Embryonic facial prominence (tissue), 1 donor: Measurements from ENCODE around the gene FCN2.

Experiments
- DNase-seq: peaks from one replicate; pipeline ENCODE4 v3.0.0-alpha.2; 2016; ENCODE audit errors: extremely low spot score

FCN2 gene

DNA sequence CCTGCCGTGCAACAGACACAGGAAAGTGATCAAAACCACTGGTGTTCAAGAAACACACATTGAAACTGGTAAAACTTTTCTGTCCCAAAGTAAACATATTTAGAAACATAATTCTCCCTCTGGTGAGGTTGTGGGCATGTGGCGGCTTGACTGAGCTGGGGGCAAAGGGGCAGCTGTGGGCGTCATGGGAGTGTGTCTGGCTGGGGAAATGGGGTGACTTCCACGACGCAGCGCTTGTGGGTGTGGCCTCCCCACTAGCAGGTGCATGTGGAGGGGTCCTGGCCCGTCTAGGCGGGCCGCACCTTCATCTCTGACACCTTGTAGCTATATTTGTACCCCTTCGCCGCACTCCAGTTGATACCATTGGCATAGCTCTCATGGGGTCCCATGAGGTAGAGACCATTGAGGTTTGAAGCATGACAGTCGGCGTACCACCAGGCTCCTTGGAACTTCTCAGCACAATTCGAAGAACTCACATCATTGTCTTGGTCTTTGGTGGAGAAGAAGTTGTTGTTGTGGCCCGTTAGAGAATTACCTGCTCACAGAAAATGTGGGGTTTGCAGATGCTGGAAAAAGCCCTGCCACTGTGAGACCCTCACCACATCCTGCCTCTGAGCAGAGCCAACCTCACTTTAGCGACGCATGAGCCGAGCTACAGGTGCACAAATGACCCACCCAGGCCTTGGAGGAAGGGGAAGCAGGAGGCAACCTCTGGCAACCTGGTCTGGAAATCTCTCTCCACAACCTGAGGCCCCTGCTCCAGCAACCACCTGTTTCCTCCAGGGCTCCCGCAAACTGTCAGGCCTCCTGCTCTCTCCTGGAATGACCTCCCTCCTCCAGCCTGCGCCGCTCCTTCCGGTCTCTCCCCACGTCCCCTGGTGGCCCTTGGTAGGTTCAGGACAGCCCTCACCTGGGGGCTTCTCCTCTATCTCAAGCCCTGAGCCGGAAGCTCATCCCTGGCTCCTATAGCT lies 29.2 kb downstream of the FCN2 start:
- DNase-seq, result no peak

DNA sequence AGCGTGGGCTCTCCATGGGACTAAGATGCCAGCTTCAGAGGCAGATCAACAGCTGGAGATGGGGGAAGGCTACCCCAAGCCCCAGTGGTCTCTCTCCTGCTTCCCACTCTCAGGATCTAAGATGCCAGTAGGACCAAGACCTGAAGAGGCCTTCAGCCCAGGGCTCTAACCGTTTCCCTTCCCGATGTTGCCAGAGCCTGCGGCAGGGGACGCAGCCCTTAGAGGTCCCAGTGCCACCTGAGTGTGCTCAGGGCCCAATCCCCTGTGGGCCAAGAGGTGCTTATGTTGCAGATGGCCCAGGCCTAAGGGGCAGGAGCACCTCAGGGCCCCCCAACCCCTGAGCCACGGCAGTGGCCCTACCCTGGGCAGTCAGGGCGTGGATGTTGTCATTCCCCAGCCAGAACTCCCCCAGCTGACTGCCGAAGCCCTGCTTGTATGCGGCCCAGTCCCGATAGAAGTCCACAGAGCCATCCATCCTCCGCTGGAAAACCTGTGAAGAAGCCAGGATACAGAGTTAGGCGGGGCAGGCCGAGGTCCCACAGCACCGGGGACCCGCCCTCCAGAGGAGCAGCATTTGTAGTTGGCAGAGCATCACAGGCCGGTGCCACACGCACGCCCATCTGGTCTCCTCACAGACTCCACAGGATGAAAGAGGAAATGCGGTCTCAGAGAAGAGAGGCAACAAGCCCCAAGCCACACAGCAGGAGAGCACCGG lies 31.7 kb downstream of the FCN2 start:
- no peak for DNase-seq

DNA sequence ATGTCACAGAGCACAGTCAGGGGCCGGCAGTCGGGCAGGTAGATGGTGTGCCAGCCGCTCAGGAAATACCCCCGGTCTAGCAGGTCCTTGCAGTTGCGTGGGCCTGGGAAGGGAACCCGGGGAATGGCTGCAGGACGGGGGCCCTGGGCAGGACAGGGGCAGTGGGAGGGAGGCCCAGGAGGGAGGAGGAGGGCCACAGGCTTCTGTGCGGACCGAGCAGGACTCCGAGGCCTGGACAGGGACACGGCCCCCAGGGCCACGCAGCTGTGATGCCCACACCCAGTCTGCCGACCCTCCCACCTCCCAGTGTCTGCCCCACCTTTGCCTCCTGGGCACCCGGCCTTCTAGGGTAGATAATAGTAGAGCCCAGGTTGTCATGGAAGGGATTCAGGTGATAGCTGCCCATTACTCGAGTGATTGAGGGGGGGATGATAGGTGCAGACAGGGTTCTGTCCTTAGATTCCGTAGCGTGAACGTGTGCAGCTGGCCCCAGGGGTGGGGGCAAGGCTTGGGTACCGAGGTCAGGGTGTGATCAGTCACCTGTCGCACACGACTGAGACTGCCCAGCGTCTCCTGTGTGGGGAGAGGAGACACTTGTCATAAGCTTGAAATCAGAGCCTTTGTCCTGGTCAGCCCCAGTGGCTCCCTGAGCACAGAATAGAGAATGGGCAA lies 32.6 kb downstream of the FCN2 start:
- no peak for DNase-seq

GRCh38 chr9:134913713-134914500 lies 33.3 kb downstream of the FCN2 start:
- DNase-seq, result no peak

- no peak for DNase-seq
Measured at GRCh38 chr9:134914501-134914834, 33.9 kb downstream of the FCN2 start.

- no peak for DNase-seq
Measured at GRCh38 chr9:134915046-134915985, 34.7 kb downstream of the FCN2 start.

- DNase-seq, result no peak
Measured at GRCh38 chr9:134916161-134916665, 35.6 kb downstream of the FCN2 start.

DNA sequence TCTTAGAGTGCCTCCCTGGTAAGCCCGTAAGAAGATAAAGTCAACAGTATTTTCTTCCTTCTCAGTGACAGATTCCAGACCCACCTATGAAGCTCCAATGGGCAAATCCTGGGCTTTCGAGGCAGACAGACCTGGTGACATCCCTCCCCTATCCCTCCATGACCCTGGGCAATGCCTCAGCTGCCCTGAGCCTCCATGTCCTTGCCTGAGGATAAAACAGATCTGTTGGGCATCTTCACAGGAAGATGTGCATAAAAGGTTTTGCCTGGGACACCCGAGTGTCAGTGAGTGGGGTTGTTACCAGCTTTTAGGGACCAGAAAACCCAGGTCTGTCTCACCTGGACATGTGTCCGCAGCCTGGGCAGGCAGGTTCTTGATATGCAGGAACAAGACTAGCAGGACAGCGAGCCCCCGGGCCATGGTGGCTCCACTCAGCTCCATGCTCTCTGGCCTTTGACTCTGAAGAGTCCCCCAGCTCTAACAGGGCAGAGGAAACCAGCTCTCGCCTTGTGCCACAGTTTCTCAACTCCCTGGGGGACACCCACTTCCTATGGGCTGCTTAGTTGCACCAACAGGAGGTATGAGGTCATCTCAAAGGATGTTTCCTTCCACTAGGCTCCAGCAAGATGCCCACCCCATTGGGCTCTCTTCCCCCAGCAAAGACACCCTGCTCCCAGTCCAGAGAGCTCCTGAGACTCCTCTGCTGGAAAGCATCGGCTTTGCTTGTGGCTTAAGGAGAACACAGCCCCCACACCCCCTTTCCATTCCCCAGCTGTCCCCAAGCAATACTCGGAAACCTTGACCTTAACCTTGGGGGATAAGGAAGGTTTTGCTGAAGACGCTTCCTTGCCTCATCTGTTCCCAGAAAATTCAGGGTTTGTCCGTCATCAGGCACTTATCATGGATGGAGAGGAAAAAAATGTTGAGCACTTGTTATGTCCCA lies 37.1 kb downstream of the FCN2 start, which contains the start of gene FCN1:
TSS of gene FCN1 (minus strand) at position 482 of the 943 bp plus-strand sequence. CDS start at position 441, 41 bp downstream.
- no peak for DNase-seq

- DNase-seq, result no peak
Measured at GRCh38 chr9:134918646-134919045, 38.0 kb downstream of the FCN2 start.

DNA sequence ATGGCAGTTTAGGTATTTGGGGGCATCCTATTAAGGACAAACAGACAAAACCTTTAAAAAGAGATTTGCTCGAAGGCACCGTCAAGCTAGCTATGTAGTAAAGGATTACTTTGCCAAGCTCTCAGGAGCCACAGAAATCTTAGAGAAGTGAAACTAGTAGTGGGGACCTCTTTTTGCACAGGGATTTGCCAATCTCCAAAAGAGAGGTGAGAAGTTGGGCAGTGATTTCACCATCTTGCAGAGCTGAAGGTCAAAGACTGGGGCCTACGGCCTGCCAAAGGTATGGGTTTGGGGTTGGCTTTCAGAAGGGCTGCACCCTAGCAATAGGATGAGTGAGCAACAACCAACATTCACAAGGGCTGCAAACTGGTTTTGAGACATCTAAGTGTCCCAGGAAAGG lies 38.7 kb downstream of the FCN2 start:
- DNase-seq, result no peak

DNA sequence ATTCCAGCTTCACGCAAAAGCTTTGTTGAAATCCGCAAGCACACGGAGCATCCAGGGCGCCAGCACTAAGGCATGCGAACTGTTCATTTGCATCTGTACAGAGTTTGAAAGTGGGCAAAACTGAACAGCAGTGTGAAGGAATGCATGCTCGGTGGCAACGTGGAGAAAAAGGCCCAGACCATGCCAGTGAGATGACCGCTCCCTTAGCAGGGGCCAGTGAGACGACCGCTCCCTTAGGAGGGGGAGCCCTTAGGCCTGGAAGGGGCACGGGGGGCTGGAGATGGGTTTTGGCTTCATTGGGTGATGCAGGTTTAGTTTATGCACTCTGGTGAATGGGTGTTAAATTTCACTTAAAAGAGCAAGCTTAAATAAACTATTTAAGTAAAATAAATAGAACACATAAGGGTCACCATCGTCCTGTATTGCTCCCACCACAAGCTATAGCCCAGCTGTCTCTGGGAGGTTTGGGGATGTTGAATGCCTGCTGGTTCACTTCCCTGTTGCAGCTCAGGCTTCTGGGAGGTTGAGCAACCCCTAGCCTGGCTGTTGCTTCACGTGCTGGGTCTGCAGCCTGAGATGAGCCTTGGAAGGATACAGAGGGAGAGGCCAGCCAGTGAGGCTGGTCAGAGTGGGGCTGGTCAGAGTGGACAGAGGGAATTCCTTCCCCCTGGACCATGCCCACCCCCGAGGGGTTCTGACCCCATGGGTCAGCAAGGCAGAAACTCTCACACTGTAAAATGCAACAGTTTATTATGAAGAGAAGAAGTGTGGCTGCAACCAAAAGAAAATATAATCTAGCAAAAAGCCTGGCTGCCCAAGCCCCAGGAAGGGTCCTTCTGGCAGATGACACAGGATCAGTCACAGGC lies 41.7 kb downstream of the FCN2 start:
- DNase-seq, result no peak

DNA sequence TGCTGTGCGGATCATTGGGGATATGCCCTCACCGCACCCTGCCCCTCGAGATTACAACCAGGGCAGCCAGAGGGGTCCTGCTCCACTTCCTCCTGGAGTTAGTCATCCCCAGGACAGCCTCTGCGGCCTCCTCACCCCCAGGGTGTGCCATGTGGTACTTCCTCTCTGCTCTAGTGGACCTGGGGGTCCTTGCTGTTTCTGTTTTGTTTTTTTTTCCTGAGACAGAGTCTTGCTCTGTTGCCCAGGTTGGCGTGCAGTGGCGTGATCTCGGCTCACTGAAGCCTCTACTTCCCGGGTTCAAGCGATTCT lies 42.3 kb downstream of the FCN2 start:
- DNase-seq, result no peak

DNA sequence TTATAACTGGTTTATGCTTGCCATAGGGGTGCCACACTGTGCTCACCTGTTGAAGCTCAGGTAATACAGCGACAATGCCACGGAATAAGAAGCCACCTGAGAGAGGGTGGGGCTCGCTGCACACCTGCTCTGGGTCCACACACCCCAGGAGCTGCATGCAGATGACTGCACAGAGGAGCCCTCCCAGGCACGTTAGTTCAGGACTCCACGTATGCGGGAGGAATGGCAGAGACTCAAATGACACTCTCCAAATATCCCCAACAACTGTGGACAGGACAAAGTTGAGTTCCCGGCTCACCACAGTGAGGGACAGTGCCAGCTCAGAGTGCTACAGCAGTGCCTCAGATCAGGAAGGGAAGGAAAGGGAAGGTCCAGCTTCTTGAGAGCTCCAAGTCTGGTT lies 42.9 kb downstream of the FCN2 start:
- DNase-seq, result no peak

DNA sequence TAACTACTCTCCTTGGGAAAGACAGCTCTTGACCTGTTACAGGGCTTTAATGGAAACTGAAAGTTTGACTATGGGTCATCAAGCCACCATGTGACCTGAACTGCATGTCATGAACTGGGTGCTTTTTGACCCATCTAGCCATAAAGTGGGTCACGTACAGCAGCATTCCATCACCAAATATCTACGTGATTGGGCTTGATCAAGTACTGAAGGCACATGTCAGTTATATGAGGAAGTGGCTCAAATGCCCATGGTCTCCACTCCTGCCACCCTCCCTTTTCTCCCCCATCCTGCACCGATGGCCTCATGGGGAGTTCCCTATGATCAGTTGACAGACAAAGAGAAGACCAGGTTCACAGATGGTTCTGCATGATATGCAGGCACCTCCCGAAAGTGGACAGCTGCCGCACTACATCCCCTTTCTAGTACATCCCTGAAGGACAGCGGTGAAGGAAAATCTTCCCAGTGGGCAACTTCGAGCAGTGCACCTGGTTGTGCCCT lies 44.5 kb downstream of the FCN2 start:
- DNase-seq, result no peak

DNA sequence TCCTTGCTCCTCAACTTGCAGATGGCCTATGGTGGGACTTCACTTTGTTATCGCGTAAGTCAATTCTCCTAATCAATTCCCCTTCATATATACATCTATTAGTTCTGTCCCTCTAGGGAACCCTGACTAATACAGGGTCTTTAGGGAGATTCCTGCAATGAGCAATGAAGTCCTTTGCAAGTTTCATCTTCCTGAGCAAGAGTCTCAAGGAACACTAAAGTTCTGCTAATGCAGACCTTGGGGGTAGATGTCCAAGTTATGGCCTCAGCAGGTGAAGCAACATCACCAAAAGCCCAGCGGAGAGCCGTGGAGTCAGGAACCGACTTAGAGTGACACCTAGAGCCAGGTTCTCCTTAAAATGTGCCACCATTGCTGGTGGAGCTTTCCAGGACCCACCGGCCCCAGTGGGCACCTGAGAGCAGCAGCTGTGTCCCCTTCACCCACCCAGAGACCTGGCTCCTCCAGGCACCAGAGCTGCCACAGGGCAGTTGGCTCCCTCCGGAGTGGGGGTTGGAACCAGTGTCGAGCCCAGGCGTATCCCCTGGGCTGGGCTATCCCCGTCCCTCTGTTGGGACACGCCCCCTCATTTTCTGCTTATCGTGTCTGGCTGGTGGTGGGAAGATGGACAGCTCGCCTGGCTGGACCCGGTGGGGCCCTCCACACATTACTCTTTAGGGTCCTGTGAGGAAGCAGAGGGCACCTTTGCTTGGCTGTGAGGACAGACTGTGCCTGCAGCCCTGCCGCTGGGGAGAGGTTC lies 48.0 kb downstream of the FCN2 start:
- DNase-seq, result no peak

DNA sequence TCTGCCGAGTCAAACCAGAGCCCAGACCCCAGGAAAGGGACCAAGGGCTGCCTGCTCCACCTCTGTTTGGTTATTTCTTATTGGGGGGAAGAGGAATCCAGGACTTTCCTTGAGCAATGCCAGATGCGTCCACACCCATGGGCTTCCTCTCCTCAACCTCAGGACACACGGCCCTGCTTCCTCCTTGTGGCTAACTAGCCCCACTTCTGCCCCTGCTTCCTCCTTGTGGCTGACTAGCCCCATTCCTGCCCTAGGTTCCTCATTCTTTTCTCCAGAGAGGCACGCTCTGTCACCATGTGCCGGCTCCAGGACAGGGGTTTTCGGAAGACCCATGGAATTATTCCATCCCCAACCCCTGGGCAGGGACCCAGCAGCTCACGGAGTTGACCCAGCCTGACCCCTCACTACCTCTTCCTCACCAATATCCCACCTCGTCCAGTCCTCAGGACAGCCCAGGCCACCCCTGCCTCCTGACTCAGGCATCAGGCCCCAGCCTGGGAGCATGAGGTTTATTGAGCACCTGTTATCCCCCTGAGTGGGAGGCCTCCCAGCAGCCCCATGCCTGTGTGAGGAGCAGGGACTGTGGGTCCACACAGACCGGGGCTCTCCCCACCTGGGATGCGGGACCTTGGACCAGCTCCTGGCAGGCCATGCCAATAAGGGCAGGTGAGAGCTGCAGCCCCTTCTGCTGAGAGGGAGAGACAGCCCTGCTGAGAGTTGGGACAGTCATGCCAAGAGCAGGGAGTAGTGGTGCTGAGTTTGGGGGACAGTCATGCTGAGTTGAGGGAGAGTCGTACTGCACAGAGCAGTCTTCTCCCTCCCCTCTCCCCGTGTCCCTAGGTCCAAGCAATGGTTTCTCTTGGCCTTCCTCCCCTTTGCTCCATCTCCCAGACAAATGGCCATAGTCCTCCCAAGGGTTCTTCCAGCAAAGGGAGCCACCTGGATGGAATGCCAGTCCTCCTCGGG lies 48.9 kb downstream of the FCN2 start:
- no peak for DNase-seq
